Suprapubic skin (tissue), 4 donors: ENCODE results near the gene CNTN2.
A peak's percentile ranks its signal among the peaks of the same experiment; 100 is the strongest.

Experiments
- EP300 ChIP-seq: sonication (generic); formaldehyde crosslinking; IDR thresholded peaks from one replicate; pipeline ENCODE4 v1.6.1; 2017; ENCODE audit warnings: antibody characterized with exemption
- POLR2AphosphoS5 ChIP-seq, 3 donors: sonication (generic); formaldehyde crosslinking; IDR thresholded peaks; one replicate each; pipeline ENCODE4 v1.6.1; 2017; ENCODE audit warnings: antibody characterized with exemption in 3 of 3
- TF ChIP-seq, protein P1 (sequence below), 2 donors: fragments of 200-600 bp in 1 of 2; fragments of 450-650 bp in 1 of 2; sonication (generic) in 1 of 2; IDR thresholded peaks; one replicate each; pipeline ENCODE4 v1.5.1; 2016 to 2019; ENCODE audit warnings: antibody characterized with exemption in 2 of 2, mild to moderate bottlenecking in 1 of 2, moderate library complexity in 1 of 2

DNA sequence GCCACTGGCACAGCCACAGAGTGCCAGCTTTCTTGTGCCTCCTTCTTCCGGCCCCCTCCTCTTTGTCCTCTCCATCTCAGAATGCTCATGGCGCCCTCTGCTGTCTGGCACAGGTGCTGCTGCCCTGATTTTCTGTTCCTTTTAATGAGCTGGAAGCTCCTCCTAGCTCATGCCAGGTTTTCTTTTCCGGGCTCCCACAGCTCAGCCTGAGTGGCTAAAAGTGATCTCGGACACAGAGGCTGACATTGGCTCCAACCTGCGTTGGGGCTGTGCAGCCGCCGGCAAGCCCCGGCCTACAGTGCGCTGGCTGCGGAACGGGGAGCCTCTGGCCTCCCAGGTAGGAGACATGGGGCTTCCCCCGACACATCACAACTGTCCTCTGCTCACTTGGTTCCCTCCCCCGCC lies 18.7 kb downstream of the CNTN2 start:
- TF ChIP-seq, protein P1, sequence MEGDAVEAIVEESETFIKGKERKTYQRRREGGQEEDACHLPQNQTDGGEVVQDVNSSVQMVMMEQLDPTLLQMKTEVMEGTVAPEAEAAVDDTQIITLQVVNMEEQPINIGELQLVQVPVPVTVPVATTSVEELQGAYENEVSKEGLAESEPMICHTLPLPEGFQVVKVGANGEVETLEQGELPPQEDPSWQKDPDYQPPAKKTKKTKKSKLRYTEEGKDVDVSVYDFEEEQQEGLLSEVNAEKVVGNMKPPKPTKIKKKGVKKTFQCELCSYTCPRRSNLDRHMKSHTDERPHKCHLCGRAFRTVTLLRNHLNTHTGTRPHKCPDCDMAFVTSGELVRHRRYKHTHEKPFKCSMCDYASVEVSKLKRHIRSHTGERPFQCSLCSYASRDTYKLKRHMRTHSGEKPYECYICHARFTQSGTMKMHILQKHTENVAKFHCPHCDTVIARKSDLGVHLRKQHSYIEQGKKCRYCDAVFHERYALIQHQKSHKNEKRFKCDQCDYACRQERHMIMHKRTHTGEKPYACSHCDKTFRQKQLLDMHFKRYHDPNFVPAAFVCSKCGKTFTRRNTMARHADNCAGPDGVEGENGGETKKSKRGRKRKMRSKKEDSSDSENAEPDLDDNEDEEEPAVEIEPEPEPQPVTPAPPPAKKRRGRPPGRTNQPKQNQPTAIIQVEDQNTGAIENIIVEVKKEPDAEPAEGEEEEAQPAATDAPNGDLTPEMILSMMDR (IDR thresholded peaks at IDR 0.05): peak; percentile 69 to 87
- no peak for TF ChIP-seq POLR2AphosphoS5 (IDR thresholded peaks at IDR 0.05)
- no peak for TF ChIP-seq EP300
